OCI-LY3 (cell line): ENCODE results near the gene MLH3.
A peak's percentile ranks its signal among the peaks of the same experiment; 100 is the strongest.

Experiments used
- H2AFZ ChIP-seq: fragments of 200-600, 300-600 bp; shearing (Covaris generic); 2 replicates; pipeline ENCODE4 v1.6.0; 2014; ENCODE audit warnings: antibody characterized with exemption, low read depth, low read length
- H3K27ac ChIP-seq: fragments of 200-600, 300-600 bp; sonication (generic); 2 replicates; pipeline ENCODE4 v1.5.1; 2014; ENCODE audit warnings: mild to moderate bottlenecking, low read length, moderate library complexity, mixed read lengths
- H3K27me3 ChIP-seq: fragments of 200-600, 300-600 bp; sonication (generic); 2 replicates; pipeline ENCODE4 v1.6.1; 2014; ENCODE audit warnings: low read depth, low read length, mixed read lengths
- H3K36me3 ChIP-seq: fragments of 200-600, 300-600 bp; sonication (generic); replicated peaks from 2 replicates; pipeline ENCODE3; 2014; ENCODE audit warnings: low read depth, low read length, mixed read lengths
- H3K4me1 ChIP-seq: fragments of 300-600, 200-600 bp; sonication (generic); 2 replicates; pipeline ENCODE4 v1.6.1; 2014; ENCODE audit warnings: low read length, mixed read lengths
- H3K4me2 ChIP-seq: fragments of 200-600, 300-600 bp; sonication (generic); 2 replicates; pipeline ENCODE4 v1.6.1; 2014; ENCODE audit warnings: low read length, mixed read lengths
- H3K4me3 ChIP-seq: fragments of 300-600, 200-600 bp; sonication (generic); 2 replicates; pipeline ENCODE4 v1.5.1; 2014; ENCODE audit warnings: antibody characterized with exemption, mild to moderate bottlenecking, low read length, moderate library complexity
- H3K79me2 ChIP-seq: fragments of 300-600, 200-600 bp; shearing (Covaris generic); 2 replicates; pipeline ENCODE4 v1.6.1; 2014; ENCODE audit warnings: mild to moderate bottlenecking, low read length, mixed read lengths
- H3K9ac ChIP-seq: fragments of 300-600, 200-600 bp; shearing (Covaris generic); 2 replicates; pipeline ENCODE4 v1.6.0; 2014; ENCODE audit warnings: mild to moderate bottlenecking, low read length, moderate library complexity
- H3K9me3 ChIP-seq: fragments of 200-600, 300-600 bp; shearing (Covaris generic); 2 replicates; pipeline ENCODE4 v1.6.1; 2014; ENCODE audit warnings: low read length, mixed read lengths; ENCODE audit not compliant: insufficient read depth
- H4K20me1 ChIP-seq: fragments of 200-600, 300-600 bp; sonication (generic); 2 replicates; pipeline ENCODE4 v1.6.1; 2016; ENCODE audit warnings: low read length, mixed read lengths; ENCODE audit not compliant: insufficient read depth
- CTCF ChIP-seq: fragments of 200-600, 300-600 bp; sonication (generic); IDR thresholded peaks from 2 replicates; pipeline ENCODE4 v1.5.1; 2014; ENCODE audit warnings: antibody characterized with exemption, low read length, low read depth
- EZH2phosphoT487 ChIP-seq: fragments of 200-600 bp; shearing (Covaris generic); IDR thresholded peaks from 2 replicates; pipeline ENCODE4 v1.6.1; 2018; ENCODE audit warnings: antibody characterized with exemption, mixed run types, low read depth

Gene MLH3

GRCh38 chr14:75010472-75011093 is 40.7 kb downstream of the MLH3 start:
- Histone ChIP-seq H3K79me2 (no peaks in the 10 kb centered on the region), H3K27ac (no peak overlapping the region), H3K36me3 (peaks cover 63% of the 10 kb centered on the region)

GRCh38 chr14:75009176-75009575 is 42.1 kb downstream of the MLH3 start:
- Histone ChIP-seq H3K4me2 (no peak overlapping the region), H3K27ac (no peak overlapping the region), H3K9ac (no peak overlapping the region), H3K4me1 (no peaks in the 10 kb centered on the region), H4K20me1 (no peaks in the 10 kb centered on the region), H3K27me3 (no peaks in the 10 kb centered on the region), H3K4me3 (no peak overlapping the region), H3K36me3 (peaks cover 54% of the 10 kb centered on the region), H3K79me2 (peaks cover 2% of the 10 kb centered on the region), H2AFZ (no peak overlapping the region), H3K9me3 (no peaks in the 10 kb centered on the region)
- TF ChIP-seq CTCF: no peak
- TF ChIP-seq EZH2phosphoT487: no peak

More at GRCh38 chr14:75010472-75011093, 40.7 kb downstream of the MLH3 start:
- Histone ChIP-seq H3K9ac (no peak overlapping the region), H3K4me1 (no peaks in the 10 kb centered on the region), H2AFZ (no peak overlapping the region), H3K27me3 (no peaks in the 10 kb centered on the region), H4K20me1 (no peaks in the 10 kb centered on the region), H3K4me2 (no peak overlapping the region), H3K4me3 (no peak overlapping the region), H3K9me3 (no peaks in the 10 kb centered on the region)
- TF ChIP-seq EZH2phosphoT487 (no peak), CTCF (no peak)

- H4K20me1 ChIP-seq: no peaks in the 10 kb centered on the region
- H3K36me3 ChIP-seq: peaks cover 43% of the 10 kb centered on the region
- no peak overlapping the region for H2AFZ ChIP-seq
- H3K79me2 ChIP-seq: peaks cover 17% of the 10 kb centered on the region
- no peak overlapping the region for H3K9ac ChIP-seq
- peaks cover 12% of the 10 kb centered on the region for H3K4me1 ChIP-seq
- H3K4me2 ChIP-seq: no peak overlapping the region
- H3K4me3 ChIP-seq: no peak overlapping the region
- TF ChIP-seq CTCF (no peak), EZH2phosphoT487 (no peak)
- no peak overlapping the region for H3K27ac ChIP-seq
- no peaks in the 10 kb centered on the region for H3K9me3 ChIP-seq
- H3K27me3 ChIP-seq: no peaks in the 10 kb centered on the region
These were observed 45.9 kb downstream of the MLH3 start for GRCh38 chr14:75005357-75005756.

GRCh38 chr14:75003250-75004027 is 47.8 kb downstream of the MLH3 start:
- Histone ChIP-seq H3K4me1 (peaks cover 12% of the 10 kb centered on the region), H3K9ac (peak overlapping the region; percentile 69), H3K4me3 (peak overlapping the region; percentile 90), H4K20me1 (no peaks in the 10 kb centered on the region), H3K27ac (no peak overlapping the region), H3K27me3 (no peaks in the 10 kb centered on the region), H3K9me3 (no peaks in the 10 kb centered on the region), H3K4me2 (peak overlapping the region; percentile 99), H3K36me3 (peaks cover 28% of the 10 kb centered on the region), H3K79me2 (peaks cover 17% of the 10 kb centered on the region), H2AFZ (peak overlapping the region; percentile 39; the same call in 1 of the 2 replicates)
- TF ChIP-seq CTCF (no peak), EZH2phosphoT487 (no peak)
